Uterus (tissue), 2 donors: ENCODE results near the gene EXOC6.

Source experiments
- CTCF ChIP-seq, 4 experiments: fragments of 200-600 bp in 2 of 4; fragments of 450-650 bp in 2 of 4; sonication (generic) in 2 of 4; IDR thresholded peaks; one replicate each; pipeline ENCODE4 v1.5.1; 2016 to 2019; ENCODE audit warnings: antibody characterized with exemption in 4 of 4, mild to moderate bottlenecking in 2 of 4, moderate library complexity in 1 of 4
- POLR2A ChIP-seq, 2 donors: fragments of 450-650 bp; IDR thresholded peaks; one replicate each; pipeline ENCODE4 v1.6.1; 2016; ENCODE audit warnings: antibody characterized with exemption in 2 of 2, mild to moderate bottlenecking in 1 of 2, moderate library complexity in 1 of 2

- TF ChIP-seq CTCF (IDR thresholded peaks at IDR 0.05) (no peak), POLR2A (IDR thresholded peaks at IDR 0.05) (no peak)
These were observed 122.2 kb downstream of the EXOC6 start for GRCh38 chr10:92970301-92971070.
